GM12878 (cell line): Measurements from ENCODE around the gene MICALL2. TPM values are rescaled to one million over a fixed set of nuclear protein-coding genes. Genes with fewer than 3 reads are reported as not detected.

Experiments
- ATAC-seq: fragments of 200-7000 bp; cut with Tn5 transposase; 3 replicates; pipeline ENCODE4 v1.9.1; 2020; ENCODE audit warnings: mild to moderate bottlenecking, moderate library complexity
- BruUV-seq: library from RNA; stranded (reverse); fragments of 400-500 nt; replicated peaks from 2 replicates; lab custom pipeline; 2021; lab: Mats Ljungman, UMichigan
- CTCF ChIA-PET: fragments of 300-600 bp; sonication (Branson Sonifier 250); formaldehyde crosslinking; extraction: SDS; loops from one replicate; lab custom pipeline; 2021; ENCODE audit warnings: inconsistent platforms; lab: Yijun Ruan, JAX
- POLR2A ChIA-PET: fragments of 350-600 bp; formaldehyde crosslinking; extraction: SDS; loops from one replicate; lab custom pipeline; 2021; ENCODE audit warnings: inconsistent platforms; lab: Charles Lee
- RAD21 ChIA-PET: fragments of 300-600 bp; sonication (Branson Sonifier 250); formaldehyde crosslinking; loops from one replicate; lab custom pipeline; 2023; ENCODE audit warnings: antibody characterized with exemption; ENCODE audit not compliant: unreplicated experiment; lab: Charles Lee
- SMC1A ChIA-PET: fragments of 300-600 bp; sonication (Branson Sonifier 250); formaldehyde crosslinking; loops from one replicate; lab custom pipeline; 2023; ENCODE audit not compliant: unreplicated experiment, uncharacterized antibody; lab: Charles Lee
- DNase-seq: peaks from one replicate; pipeline ENCODE4 v3.0.0-alpha.2; 2011; ENCODE audit warnings: low read depth, low spot score
- FAIRE-seq: peaks from 3 replicates; lab custom pipeline; 2011; peaks lifted over from hg19 to GRCh38; lab: Jason Lieb, UNC
- H2AFZ ChIP-seq: 2 replicates; pipeline ENCODE4 v1.6.0; 2011; ENCODE audit warnings: low read depth, low read length, control low read depth; ENCODE audit not compliant: control insufficient read depth
- H3K27ac ChIP-seq: 2 replicates; pipeline ENCODE4 v1.5.1; 2011; ENCODE audit warnings: control low read depth; ENCODE audit not compliant: control insufficient read depth, insufficient read depth
- H3K27me3 ChIP-seq, 2 experiments: replicated peaks in 1 of 2; 2 replicates each; pipeline versions ENCODE4 v1.6.0 to v1.6.1; 2011; ENCODE audit warnings: low read length in 1 of 2; ENCODE audit not compliant: control insufficient read depth in 2 of 2, insufficient read depth in 2 of 2
- H3K36me3 ChIP-seq, 2 experiments: 2 replicates each; pipeline ENCODE4 v1.5.1; 2011; ENCODE audit warnings: low read length in 1 of 2; ENCODE audit not compliant: control insufficient read depth in 2 of 2, insufficient read depth in 2 of 2
- H3K4me1 ChIP-seq: 2 replicates; pipeline ENCODE4 v1.6.1; 2011; ENCODE audit warnings: mild to moderate bottlenecking, low read length, moderate library complexity, mixed read lengths; ENCODE audit not compliant: control insufficient read depth, insufficient read depth
- H3K4me2 ChIP-seq: 2 replicates; pipeline ENCODE4 v1.6.0; 2011; ENCODE audit warnings: control low read depth; ENCODE audit not compliant: control insufficient read depth, insufficient read depth
- H3K4me3 ChIP-seq: fragments of 200-600 bp; sonication (generic); 2 replicates; pipeline ENCODE4 v1.5.1; 2016
- H3K79me2 ChIP-seq: 2 replicates; pipeline ENCODE4 v1.6.0; 2011; ENCODE audit warnings: low read length; ENCODE audit not compliant: control insufficient read depth, insufficient read depth
- H3K9ac ChIP-seq: 2 replicates; pipeline ENCODE4 v1.8.0; 2011; ENCODE audit warnings: low read length, control low read depth, mixed read lengths; ENCODE audit not compliant: control insufficient read depth, insufficient read depth
- H3K9me3 ChIP-seq: replicated peaks from 3 replicates; pipeline ENCODE4 v1.5.1; 2011; ENCODE audit warnings: mild to moderate bottlenecking, low read length; ENCODE audit not compliant: control insufficient read depth, insufficient read depth
- H4K20me1 ChIP-seq: 2 replicates; pipeline ENCODE4 v1.6.0; 2011; ENCODE audit not compliant: control insufficient read depth, insufficient read depth
- BCL11A ChIP-seq: IDR thresholded peaks from 2 replicates; pipeline ENCODE4 v1.6.1; 2011; ENCODE audit warnings: low read depth, low read length
- CHD2 ChIP-seq: IDR thresholded peaks from 2 replicates; pipeline ENCODE4 v1.6.1; 2011; ENCODE audit warnings: low read depth, low read length, improper control_type of control experiment, borderline replicate concordance
- EZH2 ChIP-seq: IDR thresholded peaks from 2 replicates; pipeline ENCODE4 v1.6.1; 2012; ENCODE audit warnings: low read depth, mild to moderate bottlenecking, control low read depth, inconsistent platforms, low read length, borderline replicate concordance; ENCODE audit not compliant: control insufficient read depth
- HDAC2 ChIP-seq: fragments of 200-600 bp; sonication (generic); IDR thresholded peaks from 2 replicates; pipeline ENCODE4 v1.6.1; 2017
- NR2C2 ChIP-seq: IDR thresholded peaks from 2 replicates; pipeline ENCODE4 v1.6.1; 2011; ENCODE audit warnings: borderline replicate concordance, low read depth; ENCODE audit not compliant: control insufficient read depth, insufficient read length
- RB1 ChIP-seq: fragments of 450-650 bp; formaldehyde crosslinking; IDR thresholded peaks from 2 replicates; pipeline ENCODE4 v1.6.1; 2017; ENCODE audit warnings: mild to moderate bottlenecking, borderline replicate concordance
- TCF7 ChIP-seq: IDR thresholded peaks from 2 replicates; pipeline ENCODE4 v1.6.1; 2014; ENCODE audit warnings: antibody characterized with exemption, borderline replicate concordance
- WGBS: methylation state at CpG from one replicate; pipeline ENCODE4 v1.1.6; 2016; ENCODE audit warnings: low lambda C conversion rate; ENCODE audit not compliant: insufficient replicate concordance, insufficient coverage; ENCODE audit errors: missing lambda C conversion rate; 5-methylcytosine and 5-hydroxymethylcytosine counted together
- in situ Hi-C: fragments of 300-500 bp; cut with MboI; formaldehyde crosslinking; loops from 9 replicates; pipeline ENCODE4 v1.14.3; 2018; ENCODE audit warnings: mixed read lengths
- intact Hi-C: fragments of 100-400 bp; cut with micrococcal nuclease; formaldehyde crosslinking; loops from one replicate; pipeline ENCODE4 v1.14.2; 2022; ENCODE audit not compliant: unreplicated experiment
- polyA plus RNA-seq, 11 experiments: library from polyadenylated mRNA; depleted of rRNA in 4 of 11; unstranded in 6 of 11; stranded (reverse) in 5 of 11; fragments of >200 nt; fragmentation: Nextera tagmentation in 4 of 11; fragmentation: Illumina TruSeq in 1 of 11; extraction: Ambion mirVana in 4 of 11; extraction: Trizol in 1 of 11; gene quantifications; 1 replicate in 1 of 11; 2 replicates in 10 of 11; pipeline versions ENCODE4 v1.2.1 to v1.2.3, GENCODE V29; 2011 to 2016; ENCODE audit warnings: inconsistent platforms in 2 of 11, missing spikeins in 2 of 11, low read depth in 1 of 11
- total RNA-seq, 4 experiments: library from RNA; depleted of rRNA in 3 of 4; stranded (reverse); fragments of >200 nt in 3 of 4; fragmentation: Illumina TruSeq in 1 of 4; extraction: Trizol in 1 of 4; gene quantifications; 2 replicates each; pipeline versions ENCODE4 v1.2.1 to v1.2.3, GENCODE V29; 2013 to 2021
- TF ChIP-seq, protein P1 (sequence below): IDR thresholded peaks from 2 replicates; pipeline ENCODE4 v1.6.1; 2012; ENCODE audit warnings: mild to moderate bottlenecking, low read depth, low read length
- TF ChIP-seq, protein P2 (sequence below): IDR thresholded peaks from 2 replicates; pipeline ENCODE4 v1.6.1; 2012; ENCODE audit warnings: low read length, inconsistent platforms
- TF ChIP-seq, protein P3 (sequence below): fragments of 450-650 bp; formaldehyde crosslinking; IDR thresholded peaks from 2 replicates; pipeline ENCODE4 v1.5.0; 2022; ENCODE audit warnings: mild to moderate bottlenecking, missing genetic modification characterization

MICALL2 gene
- total and polyA plus RNA-seq, 10 of the 15 experiments (the other 5 are each of a cell fraction or from before 2014, with no cell fraction given), result 0.04 to 1.7 (median 0.83) TPM; not detected in 3

- TF ChIP-seq, protein P1, sequence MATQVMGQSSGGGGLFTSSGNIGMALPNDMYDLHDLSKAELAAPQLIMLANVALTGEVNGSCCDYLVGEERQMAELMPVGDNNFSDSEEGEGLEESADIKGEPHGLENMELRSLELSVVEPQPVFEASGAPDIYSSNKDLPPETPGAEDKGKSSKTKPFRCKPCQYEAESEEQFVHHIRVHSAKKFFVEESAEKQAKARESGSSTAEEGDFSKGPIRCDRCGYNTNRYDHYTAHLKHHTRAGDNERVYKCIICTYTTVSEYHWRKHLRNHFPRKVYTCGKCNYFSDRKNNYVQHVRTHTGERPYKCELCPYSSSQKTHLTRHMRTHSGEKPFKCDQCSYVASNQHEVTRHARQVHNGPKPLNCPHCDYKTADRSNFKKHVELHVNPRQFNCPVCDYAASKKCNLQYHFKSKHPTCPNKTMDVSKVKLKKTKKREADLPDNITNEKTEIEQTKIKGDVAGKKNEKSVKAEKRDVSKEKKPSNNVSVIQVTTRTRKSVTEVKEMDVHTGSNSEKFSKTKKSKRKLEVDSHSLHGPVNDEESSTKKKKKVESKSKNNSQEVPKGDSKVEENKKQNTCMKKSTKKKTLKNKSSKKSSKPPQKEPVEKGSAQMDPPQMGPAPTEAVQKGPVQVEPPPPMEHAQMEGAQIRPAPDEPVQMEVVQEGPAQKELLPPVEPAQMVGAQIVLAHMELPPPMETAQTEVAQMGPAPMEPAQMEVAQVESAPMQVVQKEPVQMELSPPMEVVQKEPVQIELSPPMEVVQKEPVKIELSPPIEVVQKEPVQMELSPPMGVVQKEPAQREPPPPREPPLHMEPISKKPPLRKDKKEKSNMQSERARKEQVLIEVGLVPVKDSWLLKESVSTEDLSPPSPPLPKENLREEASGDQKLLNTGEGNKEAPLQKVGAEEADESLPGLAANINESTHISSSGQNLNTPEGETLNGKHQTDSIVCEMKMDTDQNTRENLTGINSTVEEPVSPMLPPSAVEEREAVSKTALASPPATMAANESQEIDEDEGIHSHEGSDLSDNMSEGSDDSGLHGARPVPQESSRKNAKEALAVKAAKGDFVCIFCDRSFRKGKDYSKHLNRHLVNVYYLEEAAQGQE, result no peak
- TF ChIP-seq EZH2, result no peak
- TF ChIP-seq, all 136 proteins: peak for 3
Measured at GRCh38 chr7:1459920-1460820, 900 bp upstream of the MICALL2 start (continued).

- ChIA-PET RAD21 (no interaction called here), POLR2A (no interaction called here), SMC1A (no interaction called here), CTCF (no interaction called here)
- peak; percentile 56 for FAIRE-seq
- Histone ChIP-seq H3K4me3 (peak overlapping the region; percentile 62; the same call in 1 of the 2 replicates), H3K4me1 (peaks cover 17% of the 10 kb centered on the region), H3K9me3 (no peaks in the 10 kb centered on the region), H4K20me1 (no peaks in the 10 kb centered on the region), H3K36me3 (no peaks in the 10 kb centered on the region), H3K27me3 (no peaks in the 10 kb centered on the region; a peak in 1 of 4 replicates), H2AFZ (no peak overlapping the region), H3K4me2 (no peak overlapping the region), H3K27ac (no peak overlapping the region), H3K79me2 (no peaks in the 10 kb centered on the region), H3K9ac (no peak overlapping the region)
- no TSS peak for BruUV-seq
- peak; percentile 97 for ATAC-seq
- in situ Hi-C loops (no loop called here), intact Hi-C loops (no loop called here)
- DNase-seq, result peak; percentile 78
- WGBS, result 2% methylated on average over 10 of the region's 35 CpGs
- TF ChIP-seq, protein P2, sequence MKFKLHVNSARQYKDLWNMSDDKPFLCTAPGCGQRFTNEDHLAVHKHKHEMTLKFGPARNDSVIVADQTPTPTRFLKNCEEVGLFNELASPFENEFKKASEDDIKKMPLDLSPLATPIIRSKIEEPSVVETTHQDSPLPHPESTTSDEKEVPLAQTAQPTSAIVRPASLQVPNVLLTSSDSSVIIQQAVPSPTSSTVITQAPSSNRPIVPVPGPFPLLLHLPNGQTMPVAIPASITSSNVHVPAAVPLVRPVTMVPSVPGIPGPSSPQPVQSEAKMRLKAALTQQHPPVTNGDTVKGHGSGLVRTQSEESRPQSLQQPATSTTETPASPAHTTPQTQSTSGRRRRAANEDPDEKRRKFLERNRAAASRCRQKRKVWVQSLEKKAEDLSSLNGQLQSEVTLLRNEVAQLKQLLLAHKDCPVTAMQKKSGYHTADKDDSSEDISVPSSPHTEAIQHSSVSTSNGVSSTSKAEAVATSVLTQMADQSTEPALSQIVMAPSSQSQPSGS, result no peak
- TF ChIP-seq NR2C2 (no peak), HDAC2 (no peak), TCF7 (no peak), CHD2 (peak; percentile 27; the same call in 1 of the 2 replicates), BCL11A (no peak), RB1 (no peak)
- TF ChIP-seq, protein P3, sequence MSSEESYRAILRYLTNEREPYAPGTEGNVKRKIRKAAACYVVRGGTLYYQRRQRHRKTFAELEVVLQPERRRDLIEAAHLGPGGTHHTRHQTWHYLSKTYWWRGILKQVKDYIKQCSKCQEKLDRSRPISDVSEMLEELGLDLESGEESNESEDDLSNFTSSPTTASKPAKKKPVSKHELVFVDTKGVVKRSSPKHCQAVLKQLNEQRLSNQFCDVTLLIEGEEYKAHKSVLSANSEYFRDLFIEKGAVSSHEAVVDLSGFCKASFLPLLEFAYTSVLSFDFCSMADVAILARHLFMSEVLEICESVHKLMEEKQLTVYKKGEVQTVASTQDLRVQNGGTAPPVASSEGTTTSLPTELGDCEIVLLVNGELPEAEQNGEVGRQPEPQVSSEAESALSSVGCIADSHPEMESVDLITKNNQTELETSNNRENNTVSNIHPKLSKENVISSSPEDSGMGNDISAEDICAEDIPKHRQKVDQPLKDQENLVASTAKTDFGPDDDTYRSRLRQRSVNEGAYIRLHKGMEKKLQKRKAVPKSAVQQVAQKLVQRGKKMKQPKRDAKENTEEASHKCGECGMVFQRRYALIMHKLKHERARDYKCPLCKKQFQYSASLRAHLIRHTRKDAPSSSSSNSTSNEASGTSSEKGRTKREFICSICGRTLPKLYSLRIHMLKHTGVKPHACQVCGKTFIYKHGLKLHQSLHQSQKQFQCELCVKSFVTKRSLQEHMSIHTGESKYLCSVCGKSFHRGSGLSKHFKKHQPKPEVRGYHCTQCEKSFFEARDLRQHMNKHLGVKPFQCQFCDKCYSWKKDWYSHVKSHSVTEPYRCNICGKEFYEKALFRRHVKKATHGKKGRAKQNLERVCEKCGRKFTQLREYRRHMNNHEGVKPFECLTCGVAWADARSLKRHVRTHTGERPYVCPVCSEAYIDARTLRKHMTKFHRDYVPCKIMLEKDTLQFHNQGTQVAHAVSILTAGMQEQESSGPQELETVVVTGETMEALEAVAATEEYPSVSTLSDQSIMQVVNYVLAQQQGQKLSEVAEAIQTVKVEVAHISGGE (CRISPR knock-in tag), result no peak
Measured at GRCh38 chr7:1459512-1459892, 232 bp upstream of the MICALL2 start.
